HG02610 (cell line): Measurements from ENCODE around the gene SULT1A2.
"Not testable (repeated sequence)": the region's sequence is repeated elsewhere in the genome, so short reads cannot be mapped to it uniquely, and the experiment has no call there.

Experiments
- ATAC-seq: cut with Tn5 transposase; IDR thresholded peaks from one replicate; pipeline ENCODE4 v1.9.1; 2021; ENCODE audit warnings: mild to moderate bottlenecking, moderate library complexity; ENCODE audit not compliant: unreplicated experiment

The SULT1A2 gene

DNA sequence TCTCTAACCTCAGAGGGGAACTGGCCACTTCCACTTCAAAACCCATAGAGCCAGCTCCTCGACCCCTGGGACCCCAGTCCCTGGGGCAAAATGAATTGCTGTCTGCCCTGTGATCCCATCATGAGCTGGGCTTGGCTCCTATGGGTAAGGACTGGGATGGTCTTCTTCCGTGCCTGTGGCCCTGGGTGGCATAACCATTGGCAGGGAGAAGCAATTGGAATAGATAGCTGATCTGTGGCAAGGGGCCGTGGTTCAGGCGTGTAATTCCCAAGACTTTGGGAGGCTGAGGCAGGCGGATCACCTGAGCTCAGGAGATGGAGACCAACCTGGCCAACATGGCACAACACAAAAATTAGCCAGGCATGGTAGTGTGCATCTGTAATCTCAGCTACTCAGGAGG lies 4.3 kb downstream of the SULT1A2 start:
- no peak for ATAC-seq

DNA sequence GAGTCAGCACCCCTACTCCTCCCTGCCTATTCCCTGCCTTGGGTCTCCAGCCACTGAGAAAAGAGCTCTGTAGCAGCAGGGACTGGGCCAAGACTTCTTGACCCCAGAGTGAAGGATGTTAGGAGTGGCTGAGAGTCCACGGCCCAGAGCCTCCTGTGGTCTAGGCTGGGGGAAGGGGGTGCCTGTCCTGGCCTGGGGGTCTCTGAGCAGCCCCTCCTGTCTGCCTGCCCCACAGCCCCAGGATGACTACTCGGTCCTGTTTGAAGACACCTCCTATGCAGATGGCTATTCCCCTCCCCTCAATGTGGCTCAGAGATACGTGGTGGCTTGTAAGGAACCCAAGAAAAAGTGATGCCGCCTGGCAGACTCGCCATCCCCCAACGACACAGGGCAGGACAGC lies 5.5 kb downstream of the SULT1A2 start:
- ATAC-seq, result no peak

DNA sequence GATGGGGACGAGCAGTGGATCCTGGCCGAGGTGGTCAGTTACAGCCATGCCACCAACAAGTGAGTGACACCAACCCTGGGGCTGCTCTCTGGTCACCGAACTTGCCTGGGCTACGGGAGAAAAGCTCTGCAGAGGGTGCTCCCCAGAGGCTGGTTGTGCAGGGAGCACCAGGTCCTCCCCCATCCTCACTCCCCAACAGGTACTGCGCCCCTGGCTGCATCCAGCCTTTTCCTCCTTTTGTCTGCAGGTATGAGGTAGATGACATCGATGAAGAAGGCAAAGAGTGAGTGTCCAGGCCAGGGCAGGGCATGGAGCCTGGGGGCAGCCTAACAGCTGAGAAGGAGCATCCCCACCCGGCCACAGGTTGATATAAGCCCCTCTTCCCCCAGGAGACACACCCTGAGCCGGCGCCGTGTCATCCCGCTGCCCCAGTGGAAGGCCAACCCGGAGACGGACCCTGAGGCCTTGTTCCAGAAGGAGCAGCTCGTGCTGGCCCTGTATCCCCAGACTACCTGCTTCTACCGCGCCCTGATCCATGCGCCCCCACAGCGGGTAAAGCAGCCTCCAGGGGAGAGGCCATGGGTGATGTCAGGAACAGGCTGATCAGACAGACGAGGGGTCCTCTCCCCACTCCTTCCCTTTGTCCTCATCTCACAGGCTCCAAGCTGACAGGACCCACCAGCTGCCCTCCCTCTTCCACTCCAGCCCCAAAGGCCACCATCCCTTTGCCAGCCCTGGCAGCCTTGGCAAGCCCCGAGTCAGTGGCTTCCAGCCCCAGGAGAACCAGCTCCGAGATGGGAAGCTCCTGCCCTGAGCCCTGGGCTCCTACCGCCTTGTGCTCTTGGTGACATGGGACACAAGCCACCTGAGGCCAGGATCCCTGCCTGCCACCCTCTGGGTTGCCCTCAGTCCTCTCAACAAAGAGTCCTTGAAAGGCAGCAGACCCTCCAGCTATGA lies 6.2 kb downstream of the SULT1A2 start:
- ATAC-seq, result no peak

GRCh38 chr16:28589930-28590329 lies 6.9 kb downstream of the SULT1A2 start:
- no peak for ATAC-seq

GRCh38 chr16:28589069-28589468 lies 7.8 kb downstream of the SULT1A2 start:
- no peak for ATAC-seq

DNA sequence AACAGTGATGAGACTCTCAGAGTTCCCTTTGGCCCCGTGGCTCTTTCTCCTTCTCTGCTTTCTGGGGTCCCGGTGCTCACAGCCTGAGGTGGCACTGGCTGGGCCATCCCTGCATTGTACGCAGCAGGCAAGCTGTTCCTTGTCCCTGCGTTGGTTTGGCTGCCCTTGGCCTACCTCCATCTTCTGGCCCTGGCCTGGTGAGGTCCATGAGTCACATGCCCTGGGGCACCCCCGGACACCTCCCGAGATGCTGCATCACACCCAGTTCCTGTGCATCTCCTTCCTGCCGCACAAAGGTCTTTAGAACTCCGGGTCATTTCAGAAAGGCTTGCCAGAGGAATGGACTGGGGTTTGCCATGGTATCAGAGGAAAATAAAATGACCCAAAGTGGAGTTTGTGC lies 9.5 kb downstream of the SULT1A2 start:
- ATAC-seq, result no peak

DNA sequence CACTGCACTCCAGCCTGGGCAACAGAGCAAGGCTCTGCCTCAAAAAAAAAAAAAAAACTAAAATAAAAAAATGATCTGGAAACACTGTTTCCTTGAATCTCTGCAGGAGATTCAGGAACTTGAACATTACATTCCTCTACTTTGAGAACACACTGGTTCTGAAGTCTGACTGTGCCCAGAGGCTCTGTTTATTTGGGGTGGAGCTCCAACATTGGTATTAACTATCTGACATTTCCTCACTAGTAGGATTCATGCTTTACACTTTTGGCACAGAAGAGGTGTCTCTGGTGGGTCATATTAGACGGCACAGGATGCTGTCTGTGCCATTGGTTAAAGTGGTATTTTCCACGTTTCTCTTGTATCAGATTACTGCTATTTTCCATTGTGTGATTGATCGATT lies 10.4 kb downstream of the SULT1A2 start:
- no peak for ATAC-seq

GRCh38 chr16:28585674-28586073 lies 11.2 kb downstream of the SULT1A2 start:
- no peak for ATAC-seq

- no peak for ATAC-seq
Measured at GRCh38 chr16:28580726-28581315, 16.0 kb downstream of the SULT1A2 start.

DNA sequence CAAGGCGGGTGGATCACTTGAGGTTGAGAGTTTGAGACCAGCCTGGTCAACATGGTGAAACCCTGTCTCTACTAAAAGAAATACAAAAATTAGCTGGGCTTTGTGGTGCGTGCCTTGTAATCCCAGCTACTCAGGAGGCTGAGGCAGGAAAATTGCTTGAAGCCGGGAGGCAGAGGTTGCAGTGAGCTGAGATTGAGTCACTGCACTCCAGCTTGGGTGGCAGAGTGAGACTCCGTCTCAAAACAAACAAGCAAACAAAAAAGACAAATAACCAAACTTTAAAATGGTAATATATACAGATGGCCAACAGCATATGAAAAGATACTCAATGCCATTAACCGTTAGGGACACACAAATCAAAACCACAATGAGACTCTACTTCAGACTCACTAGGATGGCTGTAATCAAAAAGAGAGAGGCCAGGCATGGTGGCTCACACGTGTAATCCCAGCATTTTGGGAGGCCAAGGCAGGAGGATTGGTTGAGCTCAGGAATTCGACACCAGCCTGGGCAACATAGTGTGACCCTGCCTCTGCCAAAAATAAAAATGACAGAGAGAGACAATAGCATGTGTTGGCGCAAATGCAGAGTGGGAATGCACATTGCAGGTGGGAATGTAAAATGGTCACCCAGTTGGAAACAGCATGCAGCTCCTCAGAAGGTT lies 21.3 kb downstream of the SULT1A2 start:
- no peak for ATAC-seq

GRCh38 chr16:28574925-28575324 lies 21.9 kb downstream of the SULT1A2 start:
- no peak for ATAC-seq

GRCh38 chr16:28573738-28574718 lies 22.8 kb downstream of the SULT1A2 start:
- ATAC-seq, result no peak

GRCh38 chr16:28572696-28573510 lies 23.9 kb downstream of the SULT1A2 start:
- no peak for ATAC-seq

DNA sequence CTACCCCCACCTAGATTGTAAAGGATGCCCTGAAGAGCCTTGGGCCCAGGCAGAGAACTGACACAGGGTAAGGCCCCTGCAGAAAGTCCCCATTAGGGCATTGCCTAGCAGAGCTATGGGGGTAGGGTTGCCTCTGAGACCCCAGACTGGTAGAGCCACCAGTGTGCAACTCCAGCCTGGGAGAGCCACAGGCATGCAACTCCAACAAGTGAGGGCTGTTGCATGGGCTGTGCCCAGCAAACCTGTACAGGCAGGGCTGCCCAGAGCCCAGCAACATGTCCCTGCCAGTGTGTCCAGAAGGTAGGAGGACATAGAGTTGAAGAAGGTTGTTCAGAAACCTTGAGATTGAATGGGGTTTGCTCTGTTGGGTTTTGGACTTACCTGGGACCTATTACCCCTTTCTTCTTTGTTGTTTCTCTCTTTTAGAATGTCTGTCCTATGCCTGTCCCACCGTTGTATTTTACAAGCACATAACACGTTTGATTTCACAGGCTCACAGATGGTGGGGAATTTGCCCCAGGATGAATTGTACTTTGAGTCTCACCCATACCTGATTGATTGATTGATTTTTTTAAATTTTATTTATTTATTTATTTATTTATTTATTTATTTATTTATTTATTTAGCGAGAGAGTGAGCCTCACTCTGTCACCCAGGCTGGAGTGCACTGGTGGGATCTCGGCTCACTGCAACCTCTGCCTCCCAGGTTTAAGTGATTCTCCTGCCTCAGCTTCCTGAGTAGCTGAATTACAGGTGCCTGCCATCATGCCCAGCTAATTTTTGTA lies 26.7 kb downstream of the SULT1A2 start:
- no peak for ATAC-seq

DNA sequence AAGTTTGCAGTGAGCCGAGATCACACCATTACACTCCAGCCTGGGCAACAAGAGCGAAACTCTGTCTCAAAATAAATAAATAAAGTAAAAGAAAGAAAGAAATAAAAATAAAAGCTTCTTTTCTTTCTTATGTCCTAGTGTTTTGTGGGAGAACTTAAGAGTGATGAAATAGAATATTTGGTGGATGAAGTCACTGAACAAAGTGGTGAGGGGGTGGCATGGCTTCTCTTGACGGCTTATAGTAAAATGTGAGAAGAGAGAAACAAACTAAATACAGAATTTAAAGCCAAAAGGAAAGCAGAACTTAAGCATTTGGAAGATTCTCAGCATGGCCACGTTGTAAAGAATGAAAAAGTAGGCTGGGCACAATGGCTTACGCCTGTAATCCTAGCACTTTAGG lies 27.8 kb downstream of the SULT1A2 start:
- ATAC-seq, result no peak

GRCh38 chr16:28567292-28567691 lies 29.6 kb downstream of the SULT1A2 start:
- ATAC-seq, result no peak

DNA sequence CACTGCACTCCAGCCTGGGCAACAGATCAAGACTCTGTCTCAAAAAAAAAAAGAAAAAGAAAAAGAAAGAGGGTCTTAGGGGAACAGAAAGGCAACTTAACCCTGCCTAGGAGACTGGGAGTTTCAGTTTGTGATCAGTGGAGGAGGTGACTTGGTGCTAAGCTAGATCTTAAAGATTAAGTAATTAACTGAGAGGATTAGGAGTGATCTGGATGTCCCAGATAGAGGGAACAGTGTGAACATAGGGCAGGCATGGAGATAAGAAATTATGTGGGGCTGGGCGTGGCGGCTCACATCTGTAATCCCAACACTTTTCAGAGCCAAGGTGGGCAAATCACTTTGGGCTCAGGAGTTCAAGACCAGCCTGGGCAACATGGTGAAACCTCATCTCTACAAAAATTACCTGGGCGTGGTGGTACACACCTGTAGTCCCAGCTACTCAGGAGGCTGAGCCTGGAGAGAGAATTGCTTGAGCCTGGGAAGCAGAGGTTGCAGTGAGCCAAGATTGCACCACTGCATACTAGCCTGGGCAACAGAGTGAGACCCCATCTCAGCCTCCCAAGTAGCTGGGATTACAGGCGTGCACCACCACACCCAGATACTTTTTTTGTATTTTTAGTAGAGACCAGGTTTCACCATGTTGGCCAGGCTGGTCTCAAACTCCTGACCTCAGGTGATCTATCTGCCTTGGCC lies 30.5 kb downstream of the SULT1A2 start:
- not testable (repeated sequence) for ATAC-seq

- no peak for ATAC-seq
Measured at GRCh38 chr16:28563218-28563617, 33.6 kb downstream of the SULT1A2 start.
